Activated naive CD8-positive, alpha-beta T cell treated with anti-CD3 and anti-CD28 coated beads, Interleukin-2, amount 50 U/mL, for 24 hours (primary cell): ENCODE data around the gene HDGFL3.

Experiments
- ATAC-seq: fragments of 150-1000 bp; cut with Tn5 transposase; one replicate; pipeline ENCODE4 v1.10.0; 2021
- DNase-seq: peaks from one replicate; pipeline ENCODE4 v3.0.0; 2021
- H3K27ac Mint-ChIP-seq: one replicate; pipeline ENCODE4 v1.8.0; 2021; ENCODE audit warnings: mild to moderate bottlenecking, mixed read lengths
- H3K27me3 Mint-ChIP-seq: one replicate; pipeline ENCODE4 v1.8.0; 2021; ENCODE audit warnings: mixed read lengths
- H3K36me3 Mint-ChIP-seq: one replicate; pipeline ENCODE4 v1.8.0; 2021; ENCODE audit warnings: low read depth, mixed read lengths
- H3K4me1 Mint-ChIP-seq: one replicate; pipeline ENCODE4 v1.8.0; 2021; ENCODE audit warnings: mixed read lengths
- H3K4me3 Mint-ChIP-seq: one replicate; pipeline ENCODE4 v1.8.0; 2021; ENCODE audit warnings: mild to moderate bottlenecking, moderate library complexity, mixed read lengths
- H3K9me3 Mint-ChIP-seq: one replicate; pipeline ENCODE4 v1.8.0; 2021; ENCODE audit warnings: mixed read lengths

The HDGFL3 gene

DNA sequence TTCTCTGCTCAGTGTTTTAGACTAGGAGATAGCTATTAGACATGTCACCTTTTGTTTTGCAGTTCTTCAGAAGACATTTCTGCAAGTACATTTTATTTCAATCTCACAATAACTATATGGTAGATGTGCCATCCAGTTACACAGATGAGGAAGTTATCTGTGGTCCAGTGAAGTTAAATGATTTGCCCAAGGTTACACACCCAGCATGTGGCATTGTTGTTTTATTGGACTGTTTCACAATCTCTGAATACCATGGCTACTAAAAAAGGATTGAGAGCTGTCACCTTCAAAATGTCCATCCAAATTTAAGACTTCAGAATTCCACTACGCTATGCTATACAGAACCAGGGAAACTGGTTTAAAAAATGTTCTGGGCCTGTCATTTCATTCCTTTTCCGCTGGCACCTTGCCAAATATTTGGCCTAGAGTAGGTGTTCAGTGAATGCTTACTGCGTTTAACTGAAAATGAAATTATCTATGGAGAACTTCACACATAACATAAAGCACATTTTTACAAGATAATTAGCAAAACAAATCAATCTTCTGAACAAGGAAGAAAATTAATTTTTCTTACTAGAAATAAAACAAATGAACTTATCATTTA, 80.0 kb downstream of the HDGFL3 start:
- no peaks in the 10 kb centered on the region for H3K27me3 Mint-ChIP-seq
- peaks cover 2% of the 10 kb centered on the region for H3K36me3 Mint-ChIP-seq
- no peak overlapping the region for H3K4me3 Mint-ChIP-seq
- no peak for ATAC-seq
- H3K27ac Mint-ChIP-seq: no peak overlapping the region
- no peaks in the 10 kb centered on the region for H3K9me3 Mint-ChIP-seq
- no peaks in the 10 kb centered on the region for H3K4me1 Mint-ChIP-seq
- no peak for DNase-seq

DNA sequence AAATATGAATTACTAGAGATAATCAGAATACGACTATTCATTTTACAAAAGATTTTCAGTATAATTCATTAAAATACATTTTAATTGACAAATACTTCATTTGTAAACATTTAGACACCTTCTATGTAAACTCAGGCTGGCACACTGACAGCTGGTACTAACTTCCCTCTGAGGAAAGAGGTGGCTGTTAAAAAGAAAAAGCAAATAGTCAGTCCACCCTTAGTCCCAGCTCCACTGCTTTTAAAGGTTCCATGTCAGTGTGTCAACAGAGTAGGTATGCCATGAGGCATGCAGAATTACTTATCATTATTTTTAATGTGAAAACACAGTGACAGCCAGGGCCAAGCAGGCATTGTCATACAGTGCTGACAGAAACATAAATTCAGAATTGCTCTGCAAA, 84.1 kb downstream of the HDGFL3 start:
- Mint-ChIP-seq H3K27ac (no peak overlapping the region), H3K4me1 (no peaks in the 10 kb centered on the region), H3K27me3 (no peaks in the 10 kb centered on the region), H3K4me3 (no peak overlapping the region), H3K36me3 (peaks cover 2% of the 10 kb centered on the region), H3K9me3 (no peaks in the 10 kb centered on the region)
- no peak for DNase-seq
- no peak for ATAC-seq

DNA sequence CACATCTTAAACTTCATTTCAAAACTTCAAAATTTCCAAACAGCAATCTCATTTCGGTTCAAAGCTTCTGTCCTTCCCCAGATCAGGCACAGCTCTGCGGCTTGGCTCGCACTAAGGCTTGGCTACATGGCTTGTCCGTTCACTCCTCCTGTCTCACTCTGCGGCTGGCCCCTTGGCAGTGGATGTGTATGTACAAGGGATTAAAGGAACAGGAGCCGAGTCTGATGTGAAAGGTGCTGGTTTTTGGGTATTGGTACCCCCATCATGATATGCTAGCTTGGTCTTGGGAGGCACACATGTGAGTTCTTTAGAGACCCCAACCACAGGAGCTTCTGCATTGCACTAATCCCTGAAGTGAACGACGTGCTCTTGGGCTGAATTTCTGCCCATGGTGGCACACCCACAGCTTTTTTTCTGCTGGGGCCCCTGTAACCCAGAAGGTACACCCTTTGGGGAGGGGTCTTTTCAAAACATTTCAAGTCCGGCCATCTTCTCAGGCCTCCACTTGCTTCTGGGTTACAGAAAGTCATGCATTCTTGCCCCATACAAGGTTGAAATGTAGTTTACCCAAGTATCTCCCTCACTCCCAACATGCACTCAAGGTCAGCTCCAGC, 87.5 kb downstream of the HDGFL3 start:
- ATAC-seq: no peak

DNA sequence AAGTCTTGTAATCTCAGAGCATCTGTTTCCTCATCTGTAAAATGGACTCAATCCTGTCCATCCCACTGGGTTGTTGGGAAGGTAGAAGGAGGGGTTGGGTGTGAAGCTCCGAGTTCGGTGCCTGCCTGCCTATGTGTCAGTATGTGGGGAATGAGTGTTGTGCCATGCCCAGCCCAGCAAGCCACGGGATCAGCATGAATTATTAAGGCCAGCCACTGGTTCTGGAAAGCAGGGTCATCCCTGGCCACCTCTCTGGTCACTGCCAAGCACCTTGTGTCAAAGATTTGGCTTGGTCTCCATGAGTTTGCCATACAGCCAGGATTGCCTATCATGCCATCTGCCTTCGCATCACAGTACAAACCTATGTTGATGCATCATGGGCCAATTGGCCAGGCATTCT, 88.7 kb downstream of the HDGFL3 start:
- DNase-seq (no peak), ATAC-seq (no peak)
- H3K4me3 Mint-ChIP-seq: no peak overlapping the region
- H3K36me3 Mint-ChIP-seq: no peaks in the 10 kb centered on the region
- H3K27me3 Mint-ChIP-seq: no peaks in the 10 kb centered on the region
- H3K27ac Mint-ChIP-seq: no peak overlapping the region
- H3K4me1 Mint-ChIP-seq: no peaks in the 10 kb centered on the region
- H3K9me3 Mint-ChIP-seq: no peaks in the 10 kb centered on the region

More for the DNA sequence above, 87.5 kb downstream of the HDGFL3 start:
- no peak for DNase-seq
- Mint-ChIP-seq H3K9me3 (no peaks in the 10 kb centered on the region), H3K27me3 (no peaks in the 10 kb centered on the region), H3K36me3 (no peaks in the 10 kb centered on the region), H3K27ac (no peak overlapping the region), H3K4me3 (no peak overlapping the region), H3K4me1 (no peaks in the 10 kb centered on the region)

DNA sequence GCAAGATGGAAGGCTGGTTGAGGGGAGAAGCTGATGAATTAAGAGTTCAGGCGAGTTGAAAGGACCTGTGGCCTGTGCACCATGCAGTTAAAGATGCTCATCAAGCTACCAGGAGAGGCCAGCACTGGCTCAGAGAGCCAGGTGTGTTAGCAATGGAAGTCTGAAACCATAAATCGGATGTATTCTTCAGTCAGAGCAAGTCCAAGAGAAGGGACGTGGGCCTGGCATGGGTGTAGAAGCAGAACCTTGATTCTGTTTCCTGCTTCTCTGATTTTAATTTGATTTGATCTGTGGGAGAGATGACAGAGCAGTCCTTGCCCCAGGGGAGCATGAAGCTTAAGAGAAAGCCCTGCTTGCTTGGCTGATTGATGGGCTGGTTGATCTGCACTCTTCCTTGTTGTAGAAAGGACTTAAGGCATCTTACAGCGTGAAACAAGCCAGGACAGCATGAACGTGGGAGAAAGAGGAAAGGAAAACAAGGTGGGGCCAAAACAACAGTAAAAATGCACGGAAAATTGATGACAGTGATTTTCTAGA, 89.3 kb downstream of the HDGFL3 start:
- DNase-seq: no peak
- Mint-ChIP-seq H3K4me1 (no peaks in the 10 kb centered on the region), H3K4me3 (no peak overlapping the region), H3K36me3 (no peaks in the 10 kb centered on the region), H3K9me3 (no peaks in the 10 kb centered on the region), H3K27ac (no peak overlapping the region), H3K27me3 (no peaks in the 10 kb centered on the region)
- no peak for ATAC-seq

DNA sequence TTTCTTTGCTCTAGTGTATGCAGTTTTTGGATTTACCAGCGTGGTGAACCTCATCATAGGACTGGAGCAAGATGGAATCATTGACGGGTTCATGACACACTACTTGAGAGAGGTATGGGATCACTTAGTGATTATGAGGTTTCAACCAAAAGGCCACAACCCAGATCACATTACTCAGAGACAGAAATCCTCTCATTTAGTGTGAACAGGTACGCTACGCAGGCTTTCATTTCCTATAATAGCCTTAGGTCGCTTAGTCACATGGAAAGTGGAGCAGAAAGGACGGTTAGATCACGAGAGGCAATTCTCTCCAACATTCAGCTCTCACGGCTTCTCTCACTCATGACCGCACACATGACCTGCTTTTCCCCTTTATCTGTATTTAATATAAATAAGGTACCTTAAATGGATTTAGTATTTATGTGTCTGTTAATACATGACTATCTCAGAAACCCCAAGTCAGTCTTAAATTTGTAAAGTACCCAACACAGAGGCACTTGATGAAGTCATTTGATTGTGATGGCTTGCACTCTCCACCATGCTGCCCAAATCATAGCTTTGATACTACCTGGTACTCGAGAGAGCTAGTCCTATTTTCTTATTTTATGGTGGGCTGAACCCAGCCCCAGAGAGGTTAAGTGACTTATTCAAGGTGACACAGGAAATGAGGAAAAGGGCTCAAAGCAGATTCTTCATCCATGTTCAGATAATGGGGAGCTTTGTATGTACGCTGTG, 91.6 kb downstream of the HDGFL3 start:
- no peak overlapping the region for H3K27ac Mint-ChIP-seq
- H3K4me3 Mint-ChIP-seq: no peak overlapping the region
- no peaks in the 10 kb centered on the region for H3K4me1 Mint-ChIP-seq
- H3K27me3 Mint-ChIP-seq: peaks cover 5% of the 10 kb centered on the region
- no peaks in the 10 kb centered on the region for H3K9me3 Mint-ChIP-seq
- ATAC-seq: peak; percentile 61
- H3K36me3 Mint-ChIP-seq: peaks cover 2% of the 10 kb centered on the region
- no peak for DNase-seq

DNA sequence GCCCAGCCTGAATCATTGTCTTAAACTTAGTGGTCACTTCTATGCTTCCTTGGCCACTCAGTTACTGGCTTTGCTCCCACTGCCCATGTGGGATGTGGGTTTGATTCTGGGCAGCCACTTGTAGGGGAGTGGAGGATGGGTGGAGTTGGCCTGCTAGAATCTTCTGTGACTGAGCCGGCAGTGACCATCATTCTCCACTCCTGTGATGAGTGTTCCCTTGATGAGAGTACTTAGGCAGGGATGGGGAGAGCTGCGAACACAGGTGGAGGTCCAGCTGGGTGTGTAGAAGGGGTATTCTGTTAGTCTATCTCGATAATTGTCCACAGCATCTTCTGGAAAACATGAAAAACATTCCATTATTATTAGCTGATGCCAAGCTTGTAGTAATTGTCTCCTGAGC, 92.2 kb downstream of the HDGFL3 start:
- DNase-seq: no peak
- Mint-ChIP-seq H3K9me3 (no peaks in the 10 kb centered on the region), H3K4me1 (no peaks in the 10 kb centered on the region), H3K27me3 (peaks cover 8% of the 10 kb centered on the region), H3K36me3 (peaks cover 2% of the 10 kb centered on the region), H3K27ac (no peak overlapping the region), H3K4me3 (no peak overlapping the region)
- ATAC-seq: peak; percentile 31

DNA sequence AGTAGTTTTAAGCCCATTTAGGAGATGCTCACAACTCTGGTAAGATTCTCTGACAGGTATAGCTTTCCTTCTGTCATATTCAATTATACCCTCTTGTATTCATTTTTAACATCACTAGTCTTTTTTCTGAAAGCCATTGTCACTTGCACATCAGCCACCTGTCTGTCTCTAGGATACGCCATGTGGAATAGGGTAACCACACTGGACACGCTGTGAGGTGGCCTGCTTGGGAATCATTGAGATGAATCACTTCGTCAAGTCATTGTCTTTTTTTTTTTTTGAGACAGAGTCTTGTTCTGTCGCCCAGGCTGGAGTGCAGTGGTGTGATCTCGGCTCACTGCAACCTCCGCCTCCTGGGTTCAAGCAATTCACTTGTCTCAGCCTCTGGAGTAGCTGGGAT, 92.8 kb downstream of the HDGFL3 start:
- ATAC-seq (no peak), DNase-seq (no peak)
- Mint-ChIP-seq H3K4me3 (no peak overlapping the region), H3K4me1 (no peaks in the 10 kb centered on the region), H3K27ac (no peak overlapping the region), H3K27me3 (peaks cover 12% of the 10 kb centered on the region), H3K36me3 (peaks cover 2% of the 10 kb centered on the region), H3K9me3 (no peaks in the 10 kb centered on the region)

DNA sequence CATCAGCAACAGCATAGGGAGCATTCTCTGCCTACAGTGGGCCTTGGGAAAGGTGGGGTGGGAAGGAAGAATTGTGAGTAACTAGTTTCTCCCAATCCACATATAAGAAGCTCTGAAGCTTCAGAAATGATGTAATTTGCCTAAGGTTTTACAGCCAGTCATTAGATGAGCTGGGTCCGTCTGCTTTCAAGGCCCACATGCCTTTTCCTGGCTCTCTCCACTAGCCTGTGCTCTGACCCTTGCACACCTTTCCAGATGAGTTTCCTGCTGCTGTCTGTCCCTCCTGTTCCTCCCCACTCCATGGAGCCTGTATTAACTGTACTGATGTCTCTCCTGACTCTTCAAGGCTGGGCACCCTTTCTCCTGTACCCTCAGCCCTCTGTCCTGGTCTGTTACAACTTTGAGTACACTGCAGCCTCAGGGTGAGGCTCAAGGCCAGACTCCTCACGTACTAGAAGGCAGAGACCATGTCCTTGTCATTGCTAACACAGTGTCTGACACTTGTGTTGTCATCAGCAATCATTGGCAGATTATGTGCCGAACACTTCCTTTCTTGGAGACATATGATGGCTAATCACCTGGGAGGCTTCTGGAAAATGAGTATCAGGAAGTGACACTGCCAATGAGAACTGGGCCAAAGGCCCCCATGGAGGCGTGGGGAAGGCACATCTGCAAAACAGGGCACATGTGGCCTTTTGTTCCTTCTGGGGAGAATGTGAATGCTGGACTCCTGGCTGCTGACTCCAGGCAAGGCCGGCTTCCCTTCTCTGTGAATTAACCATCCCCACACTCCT, 93.5 kb downstream of the HDGFL3 start:
- Mint-ChIP-seq H3K4me1 (peaks cover under 1% of the 10 kb centered on the region), H3K27ac (no peak overlapping the region), H3K4me3 (no peak overlapping the region), H3K36me3 (peaks cover 2% of the 10 kb centered on the region), H3K27me3 (peaks cover 16% of the 10 kb centered on the region), H3K9me3 (no peaks in the 10 kb centered on the region)
- DNase-seq (no peak), ATAC-seq (no peak)

DNA sequence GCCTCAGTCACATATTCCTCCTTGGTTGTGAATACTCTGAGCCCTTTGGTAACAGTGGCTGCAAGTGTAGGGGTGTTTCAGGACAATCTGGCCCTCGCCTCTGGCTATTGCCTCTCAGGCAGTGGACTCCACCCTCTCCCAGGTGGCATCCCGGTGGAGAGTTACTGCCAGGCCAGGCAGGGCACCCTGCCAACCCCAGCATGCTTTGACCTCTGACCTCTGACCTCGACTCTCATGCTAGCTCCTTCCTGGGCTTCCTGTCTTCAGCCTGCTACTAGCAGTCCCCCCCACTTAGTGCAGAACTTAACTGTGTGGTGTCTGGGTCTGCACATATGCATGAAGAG, 94.7 kb downstream of the HDGFL3 start:
- Mint-ChIP-seq H3K27ac (no peak overlapping the region), H3K27me3 (peaks cover 23% of the 10 kb centered on the region), H3K4me3 (no peak overlapping the region), H3K36me3 (peaks cover 2% of the 10 kb centered on the region), H3K4me1 (peaks cover 11% of the 10 kb centered on the region), H3K9me3 (no peaks in the 10 kb centered on the region)
- DNase-seq (no peak), ATAC-seq (no peak)

DNA sequence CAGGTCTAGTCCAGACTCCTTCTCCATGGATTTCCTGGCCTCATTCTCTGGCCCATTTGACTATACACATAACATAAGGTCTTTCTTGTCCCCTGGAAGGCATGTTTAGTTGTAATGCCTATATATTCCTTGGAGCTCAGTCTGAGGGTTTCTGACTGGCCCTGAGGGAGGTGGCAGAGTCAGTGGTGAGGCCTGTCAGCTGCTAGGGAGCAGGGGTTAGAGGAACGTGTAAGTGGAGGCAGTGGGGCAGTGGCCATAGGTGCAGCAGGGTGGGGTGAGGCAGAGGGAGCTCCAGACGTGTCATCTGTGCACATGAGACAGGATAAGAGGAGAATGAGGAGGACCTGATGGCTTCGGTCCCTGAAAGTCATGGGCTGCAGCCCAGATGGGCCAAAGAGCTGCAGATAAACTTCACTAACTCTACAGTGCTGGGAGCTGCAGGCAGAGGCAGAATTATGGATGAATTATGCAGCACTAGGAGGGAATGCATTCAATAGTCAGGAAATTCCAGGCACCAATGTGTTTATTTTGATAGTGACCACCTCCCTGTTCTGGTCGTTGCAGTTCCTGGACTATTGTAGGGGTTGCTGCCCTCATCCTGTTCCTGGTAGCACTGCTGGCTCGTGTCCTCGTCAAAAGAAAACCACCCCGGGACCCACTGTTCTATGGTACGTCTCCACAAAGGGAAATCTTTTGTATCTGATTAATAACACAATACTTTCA, 95.2 kb downstream of the HDGFL3 start:
- Mint-ChIP-seq H3K36me3 (peaks cover 2% of the 10 kb centered on the region), H3K4me3 (no peak overlapping the region), H3K27me3 (peaks cover 24% of the 10 kb centered on the region), H3K27ac (no peak overlapping the region), H3K9me3 (no peaks in the 10 kb centered on the region), H3K4me1 (peaks cover 11% of the 10 kb centered on the region)
- no peak for ATAC-seq
- no peak for DNase-seq

DNA sequence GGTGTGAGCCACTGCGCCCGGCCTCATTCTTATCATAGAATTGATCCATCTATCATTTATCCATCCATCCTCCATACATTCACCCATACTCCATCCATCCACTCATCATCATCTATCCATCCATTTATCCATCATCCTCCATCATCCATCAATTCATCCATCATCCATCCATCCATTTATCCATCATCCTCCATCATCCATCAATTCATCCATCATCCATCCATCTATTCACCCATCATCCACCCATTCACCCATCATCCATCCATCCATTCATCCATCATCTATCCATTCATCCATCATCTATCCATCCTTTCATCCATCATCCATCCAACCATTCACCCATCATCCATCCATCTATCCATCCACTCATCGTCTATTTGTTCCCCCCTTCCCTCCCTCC, 96.5 kb downstream of the HDGFL3 start:
- ATAC-seq (no peak), DNase-seq (no peak)
- Mint-ChIP-seq H3K27me3 (peaks cover 29% of the 10 kb centered on the region), H3K9me3 (no peaks in the 10 kb centered on the region), H3K4me1 (peaks cover 17% of the 10 kb centered on the region), H3K27ac (no peak overlapping the region), H3K4me3 (no peak overlapping the region), H3K36me3 (peaks cover 2% of the 10 kb centered on the region)

DNA sequence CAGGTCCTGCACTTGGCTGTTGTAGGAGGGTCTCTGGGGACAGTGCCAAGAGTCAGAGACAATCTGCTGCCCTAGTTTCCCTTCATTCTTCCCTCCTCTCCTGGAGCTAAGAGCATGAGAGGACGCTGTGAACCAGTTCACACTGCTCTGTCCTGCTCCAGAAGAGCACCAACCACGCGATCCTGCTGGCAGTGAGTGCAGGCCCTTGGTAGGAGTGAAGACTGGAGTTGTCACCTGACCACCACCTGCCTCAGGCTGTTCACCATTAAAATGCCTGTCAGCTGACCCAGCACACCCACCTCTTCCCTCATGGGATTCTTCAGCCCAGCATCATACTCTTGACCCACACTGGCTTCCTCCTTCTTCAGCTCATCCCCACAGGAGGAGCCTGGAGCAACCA, 97.2 kb downstream of the HDGFL3 start:
- H3K27me3 Mint-ChIP-seq: peaks cover 32% of the 10 kb centered on the region
- no peaks in the 10 kb centered on the region for H3K9me3 Mint-ChIP-seq
- ATAC-seq (no peak), DNase-seq (no peak)
- H3K36me3 Mint-ChIP-seq: peaks cover 2% of the 10 kb centered on the region
- H3K4me1 Mint-ChIP-seq: peaks cover 17% of the 10 kb centered on the region
- H3K4me3 Mint-ChIP-seq: no peak overlapping the region
- H3K27ac Mint-ChIP-seq: no peak overlapping the region

DNA sequence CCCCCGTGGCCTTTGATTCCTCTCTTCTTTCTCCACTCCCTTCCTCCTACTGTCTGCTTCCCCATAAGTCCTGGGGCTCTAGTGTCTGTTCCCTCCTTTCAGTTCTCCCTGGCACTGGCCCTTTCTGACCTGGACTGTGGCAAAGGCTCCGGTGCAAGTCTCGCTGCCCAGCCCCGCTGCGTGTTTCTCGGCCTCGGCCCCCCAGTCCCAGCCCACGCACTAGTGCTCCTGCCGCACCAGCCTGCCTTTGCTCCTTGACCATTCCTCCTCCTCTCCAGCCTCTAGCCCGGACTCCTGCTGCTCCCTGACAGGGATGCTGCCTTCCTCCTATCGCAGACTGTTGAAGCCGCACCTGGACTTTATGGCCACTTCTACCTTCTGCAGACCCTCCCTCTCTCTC, 98.1 kb downstream of the HDGFL3 start:
- peaks cover 17% of the 10 kb centered on the region for H3K4me1 Mint-ChIP-seq
- no peak overlapping the region for H3K27ac Mint-ChIP-seq
- H3K9me3 Mint-ChIP-seq: no peaks in the 10 kb centered on the region
- ATAC-seq (no peak), DNase-seq (no peak)
- H3K27me3 Mint-ChIP-seq: peaks cover 37% of the 10 kb centered on the region
- no peak overlapping the region for H3K4me3 Mint-ChIP-seq
- H3K36me3 Mint-ChIP-seq: peaks cover 2% of the 10 kb centered on the region
